Esophagus squamous epithelium (tissue), 4 donors: Measurements from ENCODE around the gene ASB7.

Experiments
- POLR2A ChIP-seq, 4 donors: fragments of 450-650 bp; IDR thresholded peaks; one replicate each; pipeline ENCODE4 v1.6.1; 2017; ENCODE audit warnings: antibody characterized with exemption in 4 of 4, mild to moderate bottlenecking in 4 of 4, moderate library complexity in 3 of 4
- TF ChIP-seq, protein P1 (sequence below), 6 experiments: fragments of 450-650 bp in 4 of 6; fragments of 200-600 bp in 2 of 6; sonication (generic) in 2 of 6; IDR thresholded peaks; one replicate each; pipeline ENCODE4 v1.5.1; 2016 to 2019; ENCODE audit warnings: antibody characterized with exemption in 6 of 6, mild to moderate bottlenecking in 4 of 6, moderate library complexity in 4 of 6

DNA sequence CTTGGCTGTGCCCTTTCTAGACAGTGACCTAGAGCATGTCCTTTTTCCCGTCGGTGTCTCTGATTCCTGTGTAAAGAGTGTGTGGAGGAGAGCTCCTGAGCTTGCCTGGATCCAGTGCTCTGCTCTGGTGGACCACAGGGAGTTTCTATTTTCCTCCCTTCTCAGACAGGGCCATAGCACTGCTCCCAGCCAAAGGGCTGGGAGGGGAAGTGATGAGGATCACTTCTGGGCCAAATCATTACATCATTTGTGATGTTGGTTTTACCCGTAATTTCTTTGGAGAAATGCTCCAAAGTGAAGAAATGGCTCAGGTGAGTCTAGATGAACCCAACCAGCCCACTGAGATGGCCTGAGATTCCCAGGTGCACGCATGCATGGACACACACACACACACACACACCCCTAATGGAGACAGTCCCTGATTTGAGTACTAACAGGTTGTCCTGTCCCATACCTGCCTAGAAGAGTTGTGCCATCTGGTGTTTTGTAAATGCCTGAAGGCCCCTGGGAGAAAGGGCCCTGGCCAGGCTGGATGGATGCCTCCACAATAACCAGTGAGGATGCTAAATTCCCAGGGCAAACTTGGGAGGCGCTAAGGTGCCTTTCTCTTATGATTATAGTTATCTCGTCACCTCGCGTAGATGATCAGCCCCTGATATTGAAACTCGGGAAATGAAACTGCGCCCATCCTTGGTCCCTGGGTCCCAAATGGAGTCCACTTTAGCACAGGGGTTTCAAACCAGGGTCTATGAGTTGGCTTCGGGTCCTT is 86.9 kb downstream of the ASB7 start:
- no peak for TF ChIP-seq POLR2A (IDR thresholded peaks at IDR 0.05)
- TF ChIP-seq, protein P1, sequence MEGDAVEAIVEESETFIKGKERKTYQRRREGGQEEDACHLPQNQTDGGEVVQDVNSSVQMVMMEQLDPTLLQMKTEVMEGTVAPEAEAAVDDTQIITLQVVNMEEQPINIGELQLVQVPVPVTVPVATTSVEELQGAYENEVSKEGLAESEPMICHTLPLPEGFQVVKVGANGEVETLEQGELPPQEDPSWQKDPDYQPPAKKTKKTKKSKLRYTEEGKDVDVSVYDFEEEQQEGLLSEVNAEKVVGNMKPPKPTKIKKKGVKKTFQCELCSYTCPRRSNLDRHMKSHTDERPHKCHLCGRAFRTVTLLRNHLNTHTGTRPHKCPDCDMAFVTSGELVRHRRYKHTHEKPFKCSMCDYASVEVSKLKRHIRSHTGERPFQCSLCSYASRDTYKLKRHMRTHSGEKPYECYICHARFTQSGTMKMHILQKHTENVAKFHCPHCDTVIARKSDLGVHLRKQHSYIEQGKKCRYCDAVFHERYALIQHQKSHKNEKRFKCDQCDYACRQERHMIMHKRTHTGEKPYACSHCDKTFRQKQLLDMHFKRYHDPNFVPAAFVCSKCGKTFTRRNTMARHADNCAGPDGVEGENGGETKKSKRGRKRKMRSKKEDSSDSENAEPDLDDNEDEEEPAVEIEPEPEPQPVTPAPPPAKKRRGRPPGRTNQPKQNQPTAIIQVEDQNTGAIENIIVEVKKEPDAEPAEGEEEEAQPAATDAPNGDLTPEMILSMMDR (IDR thresholded peaks at IDR 0.05) = no peak
